Endodermal cell (in vitro differentiated cells): ENCODE data around the gene LHPP. TPM values are rescaled to one million over a fixed set of nuclear protein-coding genes. Genes with fewer than 3 reads are reported as not detected.
A peak's percentile ranks its signal among the peaks of the same experiment; 100 is the strongest.

Experiments used
- DNase-seq: peaks from one replicate; pipeline ENCODE4 v3.0.0-alpha.2; 2017
- H3K27ac ChIP-seq: 2 replicates; pipeline ENCODE4 v1.5.1; 2013; ENCODE audit warnings: mild to moderate bottlenecking, low read depth, low read length, moderate library complexity
- H3K27me3 ChIP-seq: 2 replicates; pipeline ENCODE4 v1.6.1; 2013; ENCODE audit warnings: mild to moderate bottlenecking, low read length, moderate library complexity; ENCODE audit not compliant: insufficient read depth, control insufficient read depth, poor library complexity, severe bottlenecking
- H3K36me3 ChIP-seq: 2 replicates; pipeline ENCODE4 v1.7.0; 2013; ENCODE audit warnings: mild to moderate bottlenecking, low read length, moderate library complexity; ENCODE audit not compliant: control insufficient read depth, insufficient read depth
- H3K4me1 ChIP-seq: one replicate; pipeline ENCODE4 v1.7.0; 2013; ENCODE audit warnings: low read length; ENCODE audit not compliant: control insufficient read depth, insufficient read depth
- H3K4me3 ChIP-seq: 2 replicates; pipeline ENCODE4 v1.5.1; 2013; ENCODE audit warnings: mild to moderate bottlenecking, low read length, moderate library complexity
- H3K9ac ChIP-seq: 2 replicates; pipeline ENCODE4 v1.6.1; 2013; ENCODE audit warnings: mild to moderate bottlenecking, low read length, moderate library complexity; ENCODE audit not compliant: poor library complexity, severe bottlenecking; ENCODE audit errors: extremely low read depth
- H3K9me3 ChIP-seq: 2 replicates; pipeline ENCODE4 v1.6.1; 2013; ENCODE audit warnings: mild to moderate bottlenecking, low read length, moderate library complexity; ENCODE audit not compliant: control insufficient read depth
- H3K27ac Mint-ChIP-seq: 2 replicates; pipeline ENCODE4 v1.8.0; 2020; ENCODE audit warnings: mixed read lengths
- H3K27me3 Mint-ChIP-seq: 2 replicates; pipeline ENCODE4 v1.8.0; 2021; ENCODE audit warnings: mild to moderate bottlenecking, mixed read lengths; ENCODE audit not compliant: insufficient read depth
- H3K36me3 Mint-ChIP-seq: 2 replicates; pipeline ENCODE4 v1.8.0; 2020; ENCODE audit warnings: low read depth, mixed read lengths
- H3K4me1 Mint-ChIP-seq: 2 replicates; pipeline ENCODE4 v1.8.0; 2020; ENCODE audit warnings: mixed read lengths
- H3K4me3 Mint-ChIP-seq: 2 replicates; pipeline ENCODE4 v1.8.0; 2020; ENCODE audit warnings: mild to moderate bottlenecking, moderate library complexity, mixed read lengths
- H3K9me3 Mint-ChIP-seq: 2 replicates; pipeline ENCODE4 v1.8.0; 2020; ENCODE audit warnings: mild to moderate bottlenecking, mixed read lengths
- CTCF ChIP-seq: fragments of 200-600 bp; sonication (generic); conservative IDR thresholded peaks from 2 replicates; pipeline ENCODE4 v1.5.0; 2021; ENCODE audit warnings: antibody characterized with exemption, mild to moderate bottlenecking
- WGBS, 2 experiments: methylation state at CpG; one replicate each; pipeline versions ENCODE4 v1.1.5 to v1.1.7; 2013; ENCODE audit warnings: missing lambda C conversion rate in 2 of 2, mixed read lengths in 1 of 2; ENCODE audit not compliant: insufficient coverage in 1 of 2, insufficient read length in 1 of 2; 5-methylcytosine and 5-hydroxymethylcytosine counted together
- total RNA-seq, 2 donors: library from RNA; stranded (reverse); fragmentation: NEBNext Ultra II Directional in 1 of 2; extraction: Animal tissue kit (Norgen Biotek cat#: 25700) in 1 of 2; gene quantifications; 2 replicates in 1 of 2; 3 replicates in 1 of 2; pipeline ENCODE4 v1.2.1, GENCODE V29; 2021

The LHPP gene
- total RNA-seq, 2 donors from 2014 or later: 23.3 to 24.8 TPM

- Mint-ChIP-seq H3K36me3 (no peaks in the 10 kb centered on the region), H3K9me3 (no peaks in the 10 kb centered on the region), H3K4me3 (no peak overlapping the region), H3K27me3 (no peaks in the 10 kb centered on the region), H3K4me1 (no peaks in the 10 kb centered on the region), H3K27ac (no peak overlapping the region)
- Histone ChIP-seq H3K36me3 (no peaks in the 10 kb centered on the region), H3K4me1 (no peaks in the 10 kb centered on the region), H3K27me3 (no peaks in the 10 kb centered on the region), H3K4me3 (no peak overlapping the region), H3K27ac (no peak overlapping the region), H3K9me3 (no peaks in the 10 kb centered on the region), H3K9ac (no peak overlapping the region)
- peak; percentile 73 for DNase-seq
- no peak for TF ChIP-seq CTCF
- WGBS, 2 experiments: 86% methylated on average over 4 to 10 of the region's 10 CpGs
These were observed 92.6 kb downstream of the LHPP start for GRCh38 chr10:124554085-124554858.

GRCh38 chr10:124557167-124557566 lies 95.5 kb downstream of the LHPP start:
- Histone ChIP-seq H3K9ac (no peak overlapping the region), H3K36me3 (no peaks in the 10 kb centered on the region), H3K27me3 (no peaks in the 10 kb centered on the region), H3K4me3 (no peak overlapping the region), H3K4me1 (no peaks in the 10 kb centered on the region), H3K9me3 (no peaks in the 10 kb centered on the region), H3K27ac (no peak overlapping the region)
- DNase-seq: no peak
- WGBS, 2 experiments: 97% methylated on average over 6 to 9 of the region's 10 CpGs
- H3K36me3 Mint-ChIP-seq: no peaks in the 10 kb centered on the region
- no peaks in the 10 kb centered on the region for H3K27me3 Mint-ChIP-seq
- no peaks in the 10 kb centered on the region for H3K9me3 Mint-ChIP-seq
- H3K27ac Mint-ChIP-seq: no peak overlapping the region
- H3K4me3 Mint-ChIP-seq: no peak overlapping the region
- no peak for TF ChIP-seq CTCF
- H3K4me1 Mint-ChIP-seq: no peaks in the 10 kb centered on the region

- H3K4me3 ChIP-seq: no peak overlapping the region
- Mint-ChIP-seq H3K4me3 (no peak overlapping the region), H3K36me3 (no peaks in the 10 kb centered on the region), H3K9me3 (no peaks in the 10 kb centered on the region), H3K27me3 (no peaks in the 10 kb centered on the region), H3K27ac (no peak overlapping the region), H3K4me1 (no peaks in the 10 kb centered on the region)
- TF ChIP-seq CTCF: no peak
- H3K27me3 ChIP-seq: no peaks in the 10 kb centered on the region
- no peaks in the 10 kb centered on the region for H3K4me1 ChIP-seq
- no peak for DNase-seq
- H3K27ac ChIP-seq: no peak overlapping the region
- WGBS, 2 experiments: 94 to 100% methylated on average over 7 to 16 of the region's 16 CpGs
- H3K9ac ChIP-seq: no peak overlapping the region
- no peaks in the 10 kb centered on the region for H3K9me3 ChIP-seq
- no peaks in the 10 kb centered on the region for H3K36me3 ChIP-seq
These were observed 96.2 kb downstream of the LHPP start for GRCh38 chr10:124557648-124558338.
